Suprapubic skin (tissue), 4 donors: ENCODE results near the gene PDP2. TPM values are rescaled to one million over a fixed set of nuclear protein-coding genes. Genes with fewer than 3 reads are reported as not detected.

Experiments
- DNase-seq, 2 donors: peaks; one replicate each; pipeline ENCODE4 v3.0.0-alpha.2; 2019; ENCODE audit warnings: low spot score in 2 of 2
- H3K27ac ChIP-seq: fragments of 200-600 bp; sonication (generic); one replicate; pipeline ENCODE4 v1.5.1; 2019
- H3K27me3 ChIP-seq: fragments of 200-600 bp; sonication (generic); one replicate; pipeline ENCODE4 v1.5.1; 2019
- H3K36me3 ChIP-seq: fragments of 200-600 bp; sonication (generic); one replicate; pipeline ENCODE4 v1.5.1; 2019
- H3K4me1 ChIP-seq: fragments of 200-600 bp; sonication (generic); one replicate; pipeline ENCODE4 v1.5.1; 2019
- H3K4me3 ChIP-seq: fragments of 200-600 bp; sonication (generic); one replicate; pipeline ENCODE4 v1.5.1; 2019; ENCODE audit warnings: mild to moderate bottlenecking
- H3K9me3 ChIP-seq: fragments of 200-600 bp; sonication (generic); one replicate; pipeline ENCODE4 v1.5.1; 2019
- EP300 ChIP-seq: sonication (generic); formaldehyde crosslinking; IDR thresholded peaks from one replicate; pipeline ENCODE4 v1.6.1; 2017; ENCODE audit warnings: antibody characterized with exemption
- POLR2A ChIP-seq, 2 donors: fragments of 450-650 bp; IDR thresholded peaks; one replicate each; pipeline ENCODE4 v1.6.1; 2017; ENCODE audit warnings: antibody characterized with exemption in 2 of 2, mild to moderate bottlenecking in 2 of 2, moderate library complexity in 2 of 2
- POLR2AphosphoS5 ChIP-seq, 3 donors: sonication (generic); formaldehyde crosslinking; IDR thresholded peaks; one replicate each; pipeline ENCODE4 v1.6.1; 2017; ENCODE audit warnings: antibody characterized with exemption in 3 of 3
- WGBS: methylation state at CpG from one replicate; pipeline ENCODE4 v1.1.5; 2018; 5-methylcytosine and 5-hydroxymethylcytosine counted together
- total RNA-seq, 4 donors: library from RNA; depleted of rRNA; stranded (reverse); fragments of >200 nt; gene quantifications; one replicate each; pipeline ENCODE4 v1.1.0, GENCODE V29; 2016
- TF ChIP-seq, protein P1 (sequence below), 2 donors: fragments of 200-600 bp in 1 of 2; fragments of 450-650 bp in 1 of 2; sonication (generic) in 1 of 2; IDR thresholded peaks; one replicate each; pipeline ENCODE4 v1.5.1; 2016 to 2019; ENCODE audit warnings: antibody characterized with exemption in 2 of 2, mild to moderate bottlenecking in 1 of 2, moderate library complexity in 1 of 2

PDP2 gene
- total RNA-seq, 4 donors from 2014 or later: 5.0 to 8.3 (median 6.6) TPM

DNA sequence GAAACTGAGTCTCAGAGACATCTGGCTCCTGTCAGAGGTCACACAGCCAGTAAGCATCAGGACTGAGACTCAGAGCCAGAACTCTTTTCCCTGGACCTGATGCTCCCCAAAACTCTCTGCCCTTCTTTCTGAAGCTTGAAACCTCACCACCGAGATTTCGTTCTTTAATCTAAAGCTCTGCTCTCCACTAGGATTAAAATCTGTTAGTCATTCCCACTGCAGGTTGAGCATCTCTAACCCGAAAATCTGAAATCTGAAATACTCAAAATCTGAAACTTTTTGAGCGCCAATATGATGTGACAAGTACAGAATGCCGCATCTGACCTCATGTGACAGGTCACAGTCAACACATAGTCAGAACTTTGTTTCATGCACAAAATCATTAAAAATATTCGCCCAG is 36.2 kb downstream of the PDP2 start:
- H3K4me1 ChIP-seq: no peaks in the 10 kb centered on the region
- DNase-seq: no peak

DNA sequence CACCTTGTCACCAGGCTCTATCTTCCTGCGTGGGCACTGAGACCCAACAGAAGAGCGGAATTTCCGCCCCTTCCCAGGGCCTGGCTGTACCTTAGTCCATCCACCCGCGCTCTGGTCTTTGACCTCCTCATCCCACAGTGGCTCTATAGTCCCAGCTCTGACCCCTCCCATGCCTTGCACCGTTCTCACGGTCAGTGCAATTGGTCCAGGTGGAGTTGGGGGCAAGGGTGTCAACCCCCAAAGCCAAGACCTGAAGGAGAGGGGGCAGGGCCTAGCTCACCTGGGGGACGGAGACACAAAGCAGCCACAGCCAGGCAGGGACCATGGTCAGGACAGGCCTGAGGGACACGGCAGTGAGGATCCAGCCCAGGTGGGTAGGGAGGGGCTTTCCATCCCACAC is 37.4 kb downstream of the PDP2 start:
- Histone ChIP-seq H3K36me3 (no peaks in the 10 kb centered on the region), H3K9me3 (no peaks in the 10 kb centered on the region), H3K27ac (no peak overlapping the region), H3K27me3 (peaks cover 10% of the 10 kb centered on the region), H3K4me3 (no peak overlapping the region), H3K4me1 (no peaks in the 10 kb centered on the region)
- TF ChIP-seq, protein P1, sequence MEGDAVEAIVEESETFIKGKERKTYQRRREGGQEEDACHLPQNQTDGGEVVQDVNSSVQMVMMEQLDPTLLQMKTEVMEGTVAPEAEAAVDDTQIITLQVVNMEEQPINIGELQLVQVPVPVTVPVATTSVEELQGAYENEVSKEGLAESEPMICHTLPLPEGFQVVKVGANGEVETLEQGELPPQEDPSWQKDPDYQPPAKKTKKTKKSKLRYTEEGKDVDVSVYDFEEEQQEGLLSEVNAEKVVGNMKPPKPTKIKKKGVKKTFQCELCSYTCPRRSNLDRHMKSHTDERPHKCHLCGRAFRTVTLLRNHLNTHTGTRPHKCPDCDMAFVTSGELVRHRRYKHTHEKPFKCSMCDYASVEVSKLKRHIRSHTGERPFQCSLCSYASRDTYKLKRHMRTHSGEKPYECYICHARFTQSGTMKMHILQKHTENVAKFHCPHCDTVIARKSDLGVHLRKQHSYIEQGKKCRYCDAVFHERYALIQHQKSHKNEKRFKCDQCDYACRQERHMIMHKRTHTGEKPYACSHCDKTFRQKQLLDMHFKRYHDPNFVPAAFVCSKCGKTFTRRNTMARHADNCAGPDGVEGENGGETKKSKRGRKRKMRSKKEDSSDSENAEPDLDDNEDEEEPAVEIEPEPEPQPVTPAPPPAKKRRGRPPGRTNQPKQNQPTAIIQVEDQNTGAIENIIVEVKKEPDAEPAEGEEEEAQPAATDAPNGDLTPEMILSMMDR (IDR thresholded peaks at IDR 0.05): no peak
- TF ChIP-seq POLR2AphosphoS5 (IDR thresholded peaks at IDR 0.05) (no peak), EP300 (no peak), POLR2A (IDR thresholded peaks at IDR 0.05) (no peak)
- no peak for DNase-seq
- 87% methylated on average over 9 of the region's 9 CpGs for WGBS

More for the DNA sequence above, 36.2 kb downstream of the PDP2 start:
- TF ChIP-seq EP300 (no peak), POLR2A (IDR thresholded peaks at IDR 0.05) (no peak)
- TF ChIP-seq, protein P1 (IDR thresholded peaks at IDR 0.05): no peak
- peaks cover 9% of the 10 kb centered on the region for H3K27me3 ChIP-seq
- H3K9me3 ChIP-seq: no peaks in the 10 kb centered on the region
- WGBS: 88% methylated on average over 6 of the region's 6 CpGs
- H3K27ac ChIP-seq: no peak overlapping the region
- no peaks in the 10 kb centered on the region for H3K36me3 ChIP-seq
- H3K4me3 ChIP-seq: no peak overlapping the region

DNA sequence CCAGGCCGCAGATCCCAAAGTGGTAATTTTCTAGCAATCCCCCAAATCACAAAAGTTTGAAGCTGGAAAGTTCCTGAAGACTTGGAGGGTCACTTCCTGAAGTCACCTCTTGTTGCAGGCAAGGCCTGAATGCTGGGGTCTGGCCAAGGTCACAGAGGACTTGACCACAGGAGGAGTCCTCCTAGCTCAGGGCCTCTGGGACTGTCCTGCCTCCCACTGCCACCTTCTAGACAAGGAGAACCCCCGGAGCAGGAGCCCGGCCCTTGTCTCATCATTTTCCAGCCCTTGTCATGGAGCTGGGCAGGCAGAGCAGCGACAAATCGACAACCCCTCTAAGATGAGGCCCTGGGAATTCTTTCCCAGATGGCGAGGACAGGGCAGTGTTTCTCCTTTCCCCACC is 38.0 kb downstream of the PDP2 start:
- WGBS: 88% methylated on average over 4 of the region's 6 CpGs

DNA sequence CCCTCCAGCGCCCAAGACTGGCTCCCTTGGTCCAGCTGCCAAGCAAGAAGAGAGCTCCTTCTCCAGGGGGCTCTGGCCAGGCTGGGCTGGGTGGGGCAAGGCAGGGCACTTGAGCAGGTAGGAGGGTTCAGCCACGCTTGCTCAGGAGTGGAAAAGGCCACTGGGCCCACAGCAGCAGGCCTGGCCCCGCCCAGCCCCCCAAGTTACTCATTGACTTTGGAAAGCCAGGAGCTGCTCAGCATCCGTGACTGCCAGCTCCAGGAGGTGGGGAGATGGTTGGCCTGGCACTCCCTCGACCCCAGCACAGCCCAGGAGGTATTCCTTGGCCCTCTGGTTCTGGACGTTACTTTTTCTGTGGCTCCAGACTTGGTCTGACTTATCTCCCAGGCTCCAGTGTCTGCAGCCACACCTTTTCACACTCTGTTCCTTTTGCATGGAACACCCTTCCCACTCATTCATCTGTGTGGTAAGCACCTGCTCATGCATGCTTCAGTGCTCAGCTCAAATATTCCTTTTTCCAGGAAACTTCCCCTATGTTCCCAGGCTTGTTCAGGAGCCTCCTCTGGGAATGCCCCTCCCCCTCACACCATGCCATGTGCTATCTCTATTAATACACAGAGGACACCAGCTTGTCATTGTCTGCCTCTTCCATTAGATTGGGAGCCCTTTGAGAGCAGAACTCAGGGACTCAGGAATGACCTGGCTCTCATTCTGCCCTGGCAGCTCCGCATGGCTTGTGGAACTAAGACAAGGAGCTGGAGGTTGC is 38.7 kb downstream of the PDP2 start, which contains the start of gene CDH16:
Gene CDH16 (minus strand): TSS at position 83 of the 766 bp plus-strand sequence. CDS start 820 bp downstream, outside the sequence.
- H3K36me3 ChIP-seq: no peaks in the 10 kb centered on the region
- H3K4me1 ChIP-seq: peaks cover 5% of the 10 kb centered on the region
- 64% methylated on average over 4 of the region's 7 CpGs for WGBS
- H3K27me3 ChIP-seq: peaks cover 20% of the 10 kb centered on the region
- no peak for TF ChIP-seq EP300
- no peak for TF ChIP-seq POLR2A (IDR thresholded peaks at IDR 0.05)
- TF ChIP-seq, protein P1 (IDR thresholded peaks at IDR 0.05): no peak
- TF ChIP-seq POLR2AphosphoS5 (IDR thresholded peaks at IDR 0.05): no peak
- no peak within 1 kb of the TSS for H3K4me3 ChIP-seq
- no peak within 1 kb of the TSS for H3K27ac ChIP-seq
- DNase-seq: no peak
- no peaks in the 10 kb centered on the region for H3K9me3 ChIP-seq

More for the DNA sequence above, 38.0 kb downstream of the PDP2 start:
- Histone ChIP-seq H3K36me3 (no peaks in the 10 kb centered on the region), H3K9me3 (no peaks in the 10 kb centered on the region), H3K4me3 (no peak overlapping the region), H3K27ac (no peak overlapping the region), H3K4me1 (no peaks in the 10 kb centered on the region), H3K27me3 (peaks cover 14% of the 10 kb centered on the region)
- DNase-seq: no peak
- TF ChIP-seq, protein P1 (IDR thresholded peaks at IDR 0.05): no peak
- TF ChIP-seq EP300 (no peak), POLR2AphosphoS5 (IDR thresholded peaks at IDR 0.05) (no peak), POLR2A (IDR thresholded peaks at IDR 0.05) (no peak)

DNA sequence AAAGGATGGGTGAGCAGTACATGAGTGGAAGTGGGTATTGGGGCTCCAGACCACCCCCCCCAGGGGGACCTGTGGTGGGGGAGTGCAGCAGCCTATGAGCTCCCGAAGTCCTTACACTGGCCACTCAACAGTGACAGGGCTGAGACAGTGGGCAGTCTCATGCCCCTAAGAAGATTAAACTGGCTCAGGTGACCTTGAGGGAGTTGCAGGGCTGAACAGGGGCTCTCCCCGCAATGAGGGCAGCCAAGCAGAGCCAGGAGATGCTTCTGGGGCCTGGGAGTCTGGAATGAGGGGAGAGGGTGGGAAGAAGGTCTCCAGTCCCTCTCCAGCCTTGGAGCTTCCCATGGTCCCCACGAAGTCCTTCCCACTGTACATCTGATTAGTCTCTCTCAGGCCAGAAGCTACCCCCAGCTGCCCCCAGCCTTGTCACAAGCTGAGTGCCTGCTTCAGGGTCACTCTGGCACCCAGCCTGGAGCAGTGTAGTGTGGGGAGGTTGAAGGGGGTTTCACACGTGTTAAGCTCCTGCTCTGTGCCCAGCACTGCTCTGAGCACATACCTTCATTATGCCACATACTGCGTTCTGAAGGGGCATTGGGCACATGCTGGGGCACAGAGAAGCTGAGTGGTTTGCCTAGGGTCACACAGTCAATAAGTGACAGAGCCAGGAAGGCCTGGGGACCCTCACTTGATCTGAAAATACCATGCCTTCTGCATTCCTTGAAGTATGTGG is 39.4 kb downstream of the PDP2 start:
- H3K27me3 ChIP-seq: peaks cover 27% of the 10 kb centered on the region
- no peak overlapping the region for H3K27ac ChIP-seq
- DNase-seq: no peak
- no peaks in the 10 kb centered on the region for H3K36me3 ChIP-seq
- H3K4me1 ChIP-seq: peaks cover 8% of the 10 kb centered on the region
- H3K4me3 ChIP-seq: no peak overlapping the region
- H3K9me3 ChIP-seq: no peaks in the 10 kb centered on the region
- TF ChIP-seq EP300 (no peak), POLR2AphosphoS5 (IDR thresholded peaks at IDR 0.05) (no peak), POLR2A (IDR thresholded peaks at IDR 0.05) (no peak)
- TF ChIP-seq, protein P1 (IDR thresholded peaks at IDR 0.05): no peak
- WGBS: 74% methylated on average over 3 of the region's 5 CpGs
